Mesenchymal stem cell (in vitro differentiated cells and primary cell): ENCODE data around the gene SEC23A.

Source experiments
- DNase-seq: peaks from one replicate; pipeline ENCODE4 v3.0.0-alpha.2; 2013
- H2AFZ ChIP-seq: one replicate; pipeline ENCODE4 v1.6.1; 2013; ENCODE audit warnings: low read depth, mild to moderate bottlenecking, control low read depth, inconsistent platforms, low read length, moderate library complexity
- H2AK5ac ChIP-seq: 2 replicates; pipeline ENCODE4 v1.6.1; 2013; ENCODE audit warnings: low read length, moderate library complexity, mild to moderate bottlenecking, inconsistent platforms; ENCODE audit not compliant: severe bottlenecking
- H2BK120ac ChIP-seq: one replicate; pipeline ENCODE4 v1.6.1; 2013; ENCODE audit warnings: low read depth, mild to moderate bottlenecking, inconsistent platforms, low read length, moderate library complexity
- H2BK12ac ChIP-seq, 2 experiments: one replicate each; pipeline ENCODE4 v1.6.1; 2013; ENCODE audit warnings: inconsistent platforms in 2 of 2, low read length in 2 of 2, mild to moderate bottlenecking in 2 of 2, moderate library complexity in 2 of 2, control low read depth in 1 of 2
- H2BK15ac ChIP-seq: one replicate; pipeline ENCODE4 v1.6.1; 2013; ENCODE audit warnings: mild to moderate bottlenecking, low read depth, inconsistent platforms; ENCODE audit not compliant: poor library complexity, severe bottlenecking
- H2BK5ac ChIP-seq: 2 replicates; pipeline ENCODE4 v1.6.1; 2013; ENCODE audit warnings: low read depth, mild to moderate bottlenecking, low read length, control low read depth, inconsistent platforms; ENCODE audit not compliant: poor library complexity, severe bottlenecking
- H3K14ac ChIP-seq, 2 experiments: one replicate each; pipeline ENCODE4 v1.6.1; 2013; ENCODE audit warnings: inconsistent platforms in 2 of 2, low read length in 2 of 2, control low read depth in 1 of 2, mild to moderate bottlenecking in 1 of 2, moderate library complexity in 1 of 2
- H3K18ac ChIP-seq, 2 experiments: one replicate each; pipeline ENCODE4 v1.6.1; 2013; ENCODE audit warnings: inconsistent platforms in 2 of 2, low read length in 2 of 2, control low read depth in 1 of 2, low read depth in 1 of 2, mild to moderate bottlenecking in 1 of 2
- H3K23ac ChIP-seq, 2 experiments: one replicate each; pipeline ENCODE4 v1.6.1; 2013; ENCODE audit warnings: inconsistent platforms in 2 of 2, low read length in 2 of 2, mild to moderate bottlenecking in 2 of 2, moderate library complexity in 2 of 2, control low read depth in 1 of 2
- H3K27ac ChIP-seq: 2 replicates; pipeline ENCODE4 v1.5.1; 2013; ENCODE audit warnings: mild to moderate bottlenecking, moderate library complexity, low read length, control low read depth, inconsistent platforms; ENCODE audit not compliant: poor library complexity, severe bottlenecking
- H3K27me3 ChIP-seq, 2 experiments: 2 replicates each; pipeline versions ENCODE4 v1.6.1 to v1.7.0; 2013; ENCODE audit warnings: low read length in 2 of 2, mild to moderate bottlenecking in 2 of 2, moderate library complexity in 2 of 2, control low read depth in 1 of 2, inconsistent platforms in 1 of 2; ENCODE audit not compliant: control insufficient read depth in 1 of 2, insufficient read depth in 1 of 2
- H3K36me3 ChIP-seq, 2 experiments: 2 replicates each; pipeline versions ENCODE4 v1.6.1 to v1.7.0; 2013; ENCODE audit warnings: low read length in 2 of 2, control low read depth in 1 of 2, inconsistent platforms in 1 of 2, low read depth in 1 of 2, mild to moderate bottlenecking in 1 of 2; ENCODE audit not compliant: insufficient read depth in 2 of 2, control insufficient read depth in 1 of 2
- H3K4ac ChIP-seq, 2 experiments: one replicate each; pipeline ENCODE4 v1.6.1; 2013; ENCODE audit warnings: inconsistent platforms in 2 of 2, low read length in 2 of 2, mild to moderate bottlenecking in 2 of 2, moderate library complexity in 2 of 2, control low read depth in 1 of 2, low read depth in 1 of 2
- H3K4me1 ChIP-seq: 2 replicates; pipeline ENCODE4 v1.6.1; 2013; ENCODE audit warnings: low read depth, low read length, control low read depth; ENCODE audit not compliant: control insufficient read depth, insufficient read depth
- H3K4me2 ChIP-seq: 2 replicates; pipeline ENCODE4 v1.6.1; 2013; ENCODE audit warnings: low read length, mild to moderate bottlenecking, inconsistent platforms; ENCODE audit not compliant: poor library complexity, severe bottlenecking
- H3K4me3 ChIP-seq, 2 experiments: 2 replicates each; pipeline versions ENCODE4 v1.5.1 to v1.7.0; 2013; ENCODE audit warnings: low read length in 2 of 2, mild to moderate bottlenecking in 2 of 2, control low read depth in 1 of 2, low read depth in 1 of 2; ENCODE audit not compliant: insufficient read depth in 1 of 2
- H3K79me1 ChIP-seq: replicated peaks from 2 replicates; pipeline ENCODE4 v1.6.1; 2013; ENCODE audit warnings: mild to moderate bottlenecking, control low read depth, low read length, inconsistent platforms; ENCODE audit not compliant: poor library complexity, severe bottlenecking
- H3K9ac ChIP-seq: 2 replicates; pipeline ENCODE4 v1.7.0; 2013; ENCODE audit warnings: mild to moderate bottlenecking, low read length, moderate library complexity
- H3K9me3 ChIP-seq: 2 replicates; pipeline ENCODE4 v1.7.0; 2013; ENCODE audit warnings: mild to moderate bottlenecking, low read length; ENCODE audit not compliant: control insufficient read depth
- H4K8ac ChIP-seq: one replicate; pipeline ENCODE4 v1.6.1; 2013; ENCODE audit warnings: inconsistent platforms, mild to moderate bottlenecking, low read length, moderate library complexity
- H4K91ac ChIP-seq: one replicate; pipeline ENCODE4 v1.6.1; 2013; ENCODE audit warnings: mild to moderate bottlenecking, low read length, inconsistent platforms
- WGBS: methylation state at CpG from one replicate; pipeline ENCODE4 v1.1.7; 2013; ENCODE audit warnings: mixed read lengths; 5-methylcytosine and 5-hydroxymethylcytosine counted together

SEC23A gene

DNA sequence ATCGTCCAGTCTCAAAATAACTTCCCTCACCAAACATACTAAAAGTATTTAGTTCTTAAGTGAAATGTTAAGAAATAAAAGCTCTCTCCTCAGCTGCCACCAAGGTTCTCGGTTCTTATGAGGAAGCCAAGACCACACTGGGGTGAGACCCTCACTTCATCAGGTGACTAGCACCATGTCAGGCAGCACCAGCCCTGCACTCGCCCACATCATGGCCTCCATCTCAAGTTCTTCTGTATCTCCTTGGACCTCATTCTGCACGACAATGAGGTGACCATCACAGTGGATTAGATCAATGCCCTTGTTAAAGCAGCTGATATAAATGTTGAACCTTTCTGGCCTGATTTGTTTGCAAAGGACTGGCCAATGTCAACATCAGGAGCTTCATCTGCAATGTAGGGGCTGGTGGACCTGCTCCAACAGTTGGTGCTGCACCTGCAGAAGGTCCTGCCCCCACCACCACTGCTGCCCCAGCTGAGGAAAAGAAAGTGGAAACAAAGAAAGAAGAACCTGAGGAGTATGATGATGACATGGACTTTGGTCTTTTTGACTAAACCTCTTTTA is 12.4 kb downstream of the SEC23A start:
- WGBS = 96% methylated on average over 3 of the region's 4 CpGs
- no peak overlapping the region for H3K4me2 ChIP-seq

DNA sequence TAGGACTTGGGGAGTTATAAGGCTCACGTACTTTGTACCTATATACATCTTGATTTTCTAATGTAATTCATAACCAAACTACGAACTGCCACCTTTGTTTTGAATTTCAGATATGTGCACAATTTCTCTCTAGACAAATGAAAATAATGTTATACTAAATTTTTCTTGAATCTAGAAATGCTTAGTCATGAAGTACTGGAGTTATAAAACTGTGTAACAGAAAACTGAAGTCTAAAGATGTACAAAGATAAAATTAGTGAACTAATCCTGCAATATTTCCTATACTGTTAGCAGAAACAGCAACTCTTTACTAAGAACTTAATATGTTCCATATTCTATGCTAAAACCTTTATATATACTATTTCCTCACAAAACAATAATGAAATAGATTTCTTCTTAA is 15.5 kb downstream of the SEC23A start:
- no CpG with 5 or more reads among the region's 2 CpGs for WGBS
- Histone ChIP-seq H4K8ac (no peak overlapping the region), H3K9ac (no peak overlapping the region), H2BK12ac (no peak overlapping the region), H3K27me3 (no peaks in the 10 kb centered on the region), H2BK5ac (no peak overlapping the region), H3K79me1 (peaks cover 12% of the 10 kb centered on the region), H2BK15ac (no peak overlapping the region), H2AFZ (no peak overlapping the region), H3K4me2 (no peak overlapping the region), H3K36me3 (peaks cover 28 to 91% of the 10 kb centered on the region in 2 experiments), H3K4me3 (no peak overlapping the region), H3K23ac (no peak overlapping the region), H4K91ac (no peak overlapping the region), H3K18ac (no peak overlapping the region), H3K14ac (no peak overlapping the region), H2BK120ac (no peak overlapping the region), H3K9me3 (no peaks in the 10 kb centered on the region), H3K27ac (no peak overlapping the region), H3K4ac (no peak overlapping the region), H3K4me1 (no peaks in the 10 kb centered on the region), H2AK5ac (no peak overlapping the region)
- no peak for DNase-seq

More for the DNA sequence above, 12.4 kb downstream of the SEC23A start:
- no peak for DNase-seq
- Histone ChIP-seq H2BK5ac (no peak overlapping the region), H4K8ac (no peak overlapping the region), H3K79me1 (peaks cover 11% of the 10 kb centered on the region), H3K23ac (no peak overlapping the region), H3K4me3 (no peak overlapping the region), H3K27ac (no peak overlapping the region), H3K27me3 (no peaks in the 10 kb centered on the region), H3K9me3 (no peaks in the 10 kb centered on the region), H3K36me3 (peaks cover 30 to 90% of the 10 kb centered on the region in 2 experiments), H2BK120ac (no peak overlapping the region), H3K18ac (no peak overlapping the region), H2AK5ac (no peak overlapping the region), H2AFZ (no peak overlapping the region), H3K9ac (no peak overlapping the region), H3K14ac (no peak overlapping the region), H4K91ac (no peak overlapping the region), H3K4ac (no peak overlapping the region), H2BK12ac (no peak overlapping the region), H2BK15ac (no peak overlapping the region), H3K4me1 (no peaks in the 10 kb centered on the region)

DNA sequence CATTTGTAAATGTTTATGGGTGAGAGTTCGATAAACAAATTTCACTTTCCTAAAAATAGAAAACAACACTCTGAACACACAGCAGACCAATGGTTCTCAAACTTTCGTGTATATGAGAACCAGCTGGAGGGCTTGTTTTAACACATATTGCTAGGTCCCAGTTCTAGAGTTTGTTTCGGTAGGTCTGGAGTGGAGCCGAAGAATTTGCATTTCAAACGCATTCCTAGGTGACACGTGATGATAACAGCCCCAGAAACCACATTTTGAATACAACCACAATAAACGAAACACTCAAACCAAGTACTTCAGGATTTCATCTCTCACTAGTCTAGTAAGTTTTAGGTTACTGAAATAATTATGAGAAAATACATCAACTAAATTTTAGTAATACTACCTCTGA is 17.1 kb downstream of the SEC23A start:
- H3K9ac ChIP-seq = no peak overlapping the region
- no peak overlapping the region for H2BK5ac ChIP-seq
- H3K23ac ChIP-seq = no peak overlapping the region
- H2BK15ac ChIP-seq = no peak overlapping the region
- 90% methylated on average over 4 of the region's 7 CpGs for WGBS
- no peak overlapping the region for H3K4ac ChIP-seq
- H3K4me2 ChIP-seq = no peak overlapping the region
- H3K36me3 ChIP-seq = peaks cover 29 to 91% of the 10 kb centered on the region in 2 experiments
- H4K8ac ChIP-seq = no peak overlapping the region
- peaks cover 12% of the 10 kb centered on the region for H3K79me1 ChIP-seq
- no peak overlapping the region for H2BK12ac ChIP-seq
- H3K27me3 ChIP-seq = no peaks in the 10 kb centered on the region
- no peak overlapping the region for H4K91ac ChIP-seq
- no peaks in the 10 kb centered on the region for H3K4me1 ChIP-seq
- no peak overlapping the region for H3K14ac ChIP-seq
- no peak overlapping the region for H2AFZ ChIP-seq
- H3K27ac ChIP-seq = no peak overlapping the region
- H3K4me3 ChIP-seq = no peak overlapping the region
- H2AK5ac ChIP-seq = no peak overlapping the region
- no peak overlapping the region for H3K18ac ChIP-seq
- DNase-seq = no peak
- no peak overlapping the region for H2BK120ac ChIP-seq
- H3K9me3 ChIP-seq = no peaks in the 10 kb centered on the region

DNA sequence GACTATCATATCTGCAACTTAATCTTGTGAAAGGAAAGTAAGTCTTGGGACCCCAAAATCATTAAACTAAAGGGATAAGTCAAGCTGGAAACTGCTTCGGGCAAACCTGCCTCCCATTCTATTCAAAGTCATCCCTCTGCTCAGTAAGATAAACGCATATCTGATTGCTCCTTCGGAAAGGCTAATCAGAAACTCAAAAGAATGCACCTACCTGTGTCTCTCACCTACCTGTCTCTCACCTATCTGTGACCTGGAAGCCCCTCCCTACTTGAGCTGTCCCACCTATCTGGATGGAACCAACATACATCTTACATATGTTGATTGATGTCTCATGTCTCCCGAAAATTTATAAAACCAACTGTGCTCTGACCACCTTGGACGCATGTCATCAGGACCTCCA is 19.9 kb downstream of the SEC23A start:
- peaks cover 11% of the 10 kb centered on the region for H3K79me1 ChIP-seq
- H3K27me3 ChIP-seq = no peaks in the 10 kb centered on the region
- H4K8ac ChIP-seq = no peak overlapping the region
- H3K9ac ChIP-seq = no peak overlapping the region
- H2BK5ac ChIP-seq = no peak overlapping the region
- no peak overlapping the region for H3K14ac ChIP-seq
- no peak overlapping the region for H2BK15ac ChIP-seq
- H3K9me3 ChIP-seq = no peaks in the 10 kb centered on the region
- H3K18ac ChIP-seq = no peak overlapping the region
- peaks cover 19 to 92% of the 10 kb centered on the region in 2 experiments for H3K36me3 ChIP-seq
- no peak overlapping the region for H3K4me2 ChIP-seq
- no peak for DNase-seq
- H3K23ac ChIP-seq = no peak overlapping the region
- no peak overlapping the region for H2AFZ ChIP-seq
- H3K27ac ChIP-seq = no peak overlapping the region
- H3K4ac ChIP-seq = no peak overlapping the region
- no peak overlapping the region for H3K4me3 ChIP-seq
- no peak overlapping the region for H2AK5ac ChIP-seq
- WGBS = 72% methylated on average over 5 of the region's 5 CpGs
- no peak overlapping the region for H4K91ac ChIP-seq
- H2BK12ac ChIP-seq = no peak overlapping the region
- H3K4me1 ChIP-seq = no peaks in the 10 kb centered on the region
- no peak overlapping the region for H2BK120ac ChIP-seq
